Activated CD4-positive, alpha-beta T cell treated with anti-CD3 and anti-CD28 coated beads, Interleukin-2, amount 50 U/mL, for 16 hours (primary cell): ENCODE results near the gene ITPRIP.

Source experiments
- DNase-seq: peaks from one replicate; pipeline ENCODE4 v3.0.0-alpha.2; 2020

Gene ITPRIP

DNA sequence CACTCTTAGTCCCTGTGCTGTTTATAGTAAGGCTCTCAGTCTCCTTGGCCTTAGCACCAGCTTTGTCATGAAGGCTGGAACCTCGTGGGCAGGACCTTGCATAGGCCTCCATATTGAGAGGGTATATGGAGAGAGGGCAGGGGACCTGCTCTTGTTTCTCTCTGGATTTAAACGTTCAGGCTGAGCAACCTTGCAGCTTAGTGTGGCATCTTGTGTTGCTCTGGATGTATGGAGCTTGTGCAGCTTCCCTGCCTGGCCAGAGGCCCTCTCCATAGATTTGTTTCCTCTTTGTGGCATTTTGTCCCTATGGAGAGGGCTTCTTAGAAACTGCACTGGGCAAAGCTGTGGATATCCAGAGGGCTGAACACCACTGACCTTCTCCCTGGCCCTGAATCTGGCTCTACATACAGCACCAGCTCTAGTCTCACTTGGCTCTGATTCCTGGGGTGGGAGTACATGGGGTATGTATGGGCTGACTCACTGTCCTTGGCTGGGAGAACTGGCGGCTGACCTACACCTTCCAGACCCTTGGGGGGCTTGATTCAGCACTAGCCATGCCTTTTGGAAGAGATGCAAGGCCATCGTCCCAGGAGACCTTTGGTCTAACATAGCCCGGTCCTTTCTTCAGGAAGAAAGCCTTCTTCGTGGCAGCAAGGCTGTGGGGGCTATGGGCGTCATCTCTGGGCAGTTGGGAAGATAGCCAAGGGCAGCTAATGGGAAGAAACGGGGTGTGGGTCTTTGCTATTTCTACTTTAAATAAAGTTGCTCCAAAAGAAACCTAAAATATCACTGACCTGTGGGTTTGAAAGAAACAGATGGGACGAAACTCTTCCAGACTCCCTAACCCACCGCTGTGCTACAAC, 30.5 kb downstream of the ITPRIP start:
- DNase-seq, result no peak

DNA sequence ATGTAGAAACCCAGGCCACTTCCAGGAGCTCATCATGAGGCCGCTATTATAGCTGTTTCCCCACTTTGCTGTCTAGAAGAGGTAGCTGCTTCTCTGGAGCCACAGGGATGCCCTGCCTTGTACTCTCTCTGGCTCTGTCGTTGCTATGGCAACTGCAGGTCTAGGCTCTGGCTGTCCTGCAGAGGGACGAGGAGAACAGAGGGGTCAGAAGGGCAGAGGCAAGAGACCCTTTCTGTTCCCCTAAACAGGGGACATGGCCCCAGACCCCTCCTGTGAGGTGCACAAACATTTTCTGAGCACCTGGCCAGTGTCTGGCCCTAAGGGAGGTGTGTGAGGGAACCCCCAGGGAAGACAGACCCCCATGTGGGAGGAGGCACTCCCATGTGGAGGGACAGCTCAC, 31.4 kb downstream of the ITPRIP start:
- no peak for DNase-seq

DNA sequence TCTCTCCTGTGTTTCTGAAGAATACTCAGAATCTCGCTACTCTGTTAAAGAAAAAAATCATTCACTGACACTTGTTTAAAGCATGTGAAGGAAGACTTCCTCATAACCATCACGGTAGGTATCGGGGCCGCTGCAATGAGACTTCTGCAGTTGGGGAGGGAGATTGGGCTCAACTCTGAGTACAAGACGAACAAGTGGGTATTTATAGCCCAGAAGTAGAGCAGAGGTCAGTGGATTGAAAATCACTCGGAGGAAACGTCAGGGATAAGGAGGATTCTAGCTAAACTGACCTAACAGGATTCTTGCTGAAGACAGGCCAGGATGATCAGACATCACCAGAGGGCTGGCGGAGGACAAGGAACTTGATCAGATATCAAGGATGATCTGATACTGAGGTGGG, 33.3 kb downstream of the ITPRIP start:
- no peak for DNase-seq

DNA sequence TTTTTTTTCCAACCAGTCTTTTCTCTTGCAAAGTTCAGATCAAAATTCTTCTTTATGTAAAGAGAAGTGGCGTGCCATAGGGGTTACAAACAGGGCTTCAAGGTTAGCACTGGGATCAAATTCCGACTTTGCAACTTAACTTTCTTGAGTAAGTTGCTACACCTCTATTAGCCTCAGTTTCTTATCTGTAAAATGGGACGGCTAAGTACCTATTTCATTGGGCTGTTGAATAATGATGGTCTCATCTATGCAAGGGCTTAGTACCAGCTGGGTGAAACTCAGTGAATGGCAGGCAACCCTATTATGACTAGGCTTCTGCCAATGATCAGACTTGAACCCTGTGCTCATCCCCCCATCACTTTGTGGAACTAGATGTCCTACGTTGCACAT, 33.9 kb downstream of the ITPRIP start:
- no peak for DNase-seq

DNA sequence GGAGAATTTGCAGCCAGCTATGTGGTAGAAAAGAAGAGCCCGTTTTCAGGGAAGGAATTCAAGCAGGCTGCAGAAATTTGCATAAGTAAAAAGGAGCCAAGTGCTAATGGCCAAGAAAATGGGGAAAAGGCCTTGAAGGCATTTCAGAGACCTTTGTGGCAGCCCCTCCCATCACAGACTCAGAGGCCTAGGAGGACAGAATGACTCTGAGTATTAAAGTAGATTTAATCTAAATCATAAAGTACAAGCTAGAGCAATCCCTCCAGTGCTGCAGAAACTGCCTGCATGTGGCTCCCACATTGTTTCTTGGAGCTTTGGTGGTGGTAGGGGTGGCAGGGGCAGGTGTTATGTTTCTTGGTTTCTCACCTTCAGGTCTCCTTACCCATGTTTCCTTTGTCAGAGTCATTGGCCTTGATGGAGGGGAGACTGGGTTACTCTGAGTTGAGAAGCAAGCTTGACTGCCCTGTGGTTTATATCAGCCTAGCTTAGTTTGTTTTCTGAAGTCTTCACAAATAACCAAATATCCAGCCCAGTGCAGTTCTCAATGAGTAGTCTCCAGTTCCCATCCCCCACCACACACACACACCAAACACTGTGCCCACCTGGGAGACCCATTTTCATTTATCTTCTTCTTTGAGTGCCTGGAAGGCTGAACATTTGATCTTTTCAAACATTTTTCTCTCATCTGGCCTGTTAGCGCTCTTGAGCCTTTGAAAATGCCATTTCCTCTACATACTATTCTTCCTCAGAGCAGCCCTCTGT, 34.5 kb downstream of the ITPRIP start:
- no peak for DNase-seq

DNA sequence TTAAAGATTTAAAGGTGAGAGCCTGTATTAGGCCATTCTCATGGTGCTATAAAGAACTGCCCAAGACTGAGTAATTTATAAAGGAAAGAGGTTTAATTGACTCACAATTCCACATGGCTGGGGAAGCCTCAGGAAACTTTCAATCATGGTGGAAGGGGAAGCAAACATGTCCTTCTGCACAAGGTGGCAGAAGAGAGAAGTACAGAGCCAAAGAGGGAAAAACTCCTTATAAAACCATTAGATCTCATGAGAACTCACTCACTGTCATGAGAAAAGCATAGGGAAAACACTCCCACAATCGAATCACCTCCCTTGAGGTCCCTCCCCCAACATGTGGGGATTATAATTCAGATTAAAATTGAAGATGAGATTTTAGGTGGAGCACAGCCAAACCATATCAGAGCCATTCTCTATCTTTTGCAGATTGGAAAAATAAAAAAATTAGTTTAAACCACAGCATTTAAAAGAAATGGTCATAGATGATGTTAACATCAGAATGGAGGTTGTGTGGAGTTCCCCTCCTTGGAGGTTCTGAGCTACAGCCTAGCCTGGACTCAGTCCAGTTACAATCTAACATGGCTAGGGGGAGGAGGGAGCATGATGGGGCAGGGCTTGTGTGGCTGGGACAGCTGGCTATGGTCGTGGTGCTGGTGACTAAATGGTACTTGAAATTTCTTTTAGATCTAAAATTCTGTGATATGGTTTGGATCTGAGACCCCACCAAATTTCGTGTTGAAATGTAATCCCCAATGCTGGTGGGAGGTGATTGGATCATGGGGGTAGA, 36.2 kb downstream of the ITPRIP start:
- DNase-seq, result no peak

DNA sequence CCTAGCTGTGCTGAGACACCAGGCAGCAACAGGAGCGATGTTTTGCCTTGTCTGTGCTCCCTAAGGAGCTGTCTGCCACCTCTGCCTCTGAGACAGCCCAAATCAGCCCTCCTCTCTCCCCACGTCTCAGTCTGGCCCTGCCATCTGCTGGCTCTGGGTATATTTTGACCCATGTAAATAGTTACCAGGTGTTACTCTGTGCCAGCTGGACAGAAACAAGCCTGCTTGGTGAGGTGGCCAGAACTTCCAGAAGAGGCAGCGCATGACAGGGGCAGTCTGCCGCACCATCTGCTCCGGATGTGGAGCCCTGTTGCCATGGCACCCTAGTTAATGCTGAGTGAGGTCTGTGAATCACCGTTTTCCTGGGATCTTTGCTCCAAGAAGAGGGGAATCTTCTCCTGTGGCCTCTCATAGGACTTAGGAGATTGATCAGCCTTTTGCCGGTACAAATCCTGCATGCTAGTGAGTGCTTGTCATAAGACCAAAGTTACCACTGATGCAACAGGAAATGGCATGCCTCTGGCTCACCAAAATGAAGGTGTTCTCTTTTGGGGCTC, 37.5 kb downstream of the ITPRIP start:
- peak; percentile 29 for DNase-seq

DNA sequence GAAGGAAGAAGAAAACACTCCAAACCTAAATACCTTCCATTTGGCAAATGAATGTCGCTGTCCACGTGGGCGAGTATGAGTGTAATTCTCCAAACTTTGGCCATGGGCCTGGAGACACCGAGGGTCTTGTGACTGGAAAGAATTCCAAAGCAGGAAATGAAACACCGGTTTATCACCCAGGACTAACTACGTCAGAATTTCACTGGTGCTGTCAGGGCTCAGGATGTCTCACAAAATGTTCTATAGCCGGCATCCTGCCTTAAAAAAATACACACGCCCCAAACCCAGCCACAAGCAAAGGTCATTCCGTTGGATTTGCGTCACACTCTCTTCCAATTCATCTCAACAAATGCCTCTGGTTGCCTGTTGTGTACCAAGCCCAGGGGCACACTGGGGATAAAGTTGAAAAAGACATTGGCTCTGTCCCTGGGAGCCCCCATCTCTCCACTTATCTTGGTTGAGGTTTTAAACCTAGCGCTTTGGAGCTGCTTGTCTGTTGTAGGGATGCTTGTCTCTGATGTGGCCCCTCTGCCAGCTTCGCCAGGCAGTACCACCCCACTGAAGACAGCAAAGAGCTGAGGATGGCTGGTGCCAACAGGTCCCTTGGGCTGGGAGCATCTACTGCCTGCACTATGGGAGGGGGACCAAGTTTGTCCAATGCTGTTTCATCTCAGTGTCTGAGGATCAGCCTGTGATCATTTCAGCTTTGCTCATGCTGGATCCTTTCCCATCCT, 38.1 kb downstream of the ITPRIP start:
- DNase-seq, result no peak

DNA sequence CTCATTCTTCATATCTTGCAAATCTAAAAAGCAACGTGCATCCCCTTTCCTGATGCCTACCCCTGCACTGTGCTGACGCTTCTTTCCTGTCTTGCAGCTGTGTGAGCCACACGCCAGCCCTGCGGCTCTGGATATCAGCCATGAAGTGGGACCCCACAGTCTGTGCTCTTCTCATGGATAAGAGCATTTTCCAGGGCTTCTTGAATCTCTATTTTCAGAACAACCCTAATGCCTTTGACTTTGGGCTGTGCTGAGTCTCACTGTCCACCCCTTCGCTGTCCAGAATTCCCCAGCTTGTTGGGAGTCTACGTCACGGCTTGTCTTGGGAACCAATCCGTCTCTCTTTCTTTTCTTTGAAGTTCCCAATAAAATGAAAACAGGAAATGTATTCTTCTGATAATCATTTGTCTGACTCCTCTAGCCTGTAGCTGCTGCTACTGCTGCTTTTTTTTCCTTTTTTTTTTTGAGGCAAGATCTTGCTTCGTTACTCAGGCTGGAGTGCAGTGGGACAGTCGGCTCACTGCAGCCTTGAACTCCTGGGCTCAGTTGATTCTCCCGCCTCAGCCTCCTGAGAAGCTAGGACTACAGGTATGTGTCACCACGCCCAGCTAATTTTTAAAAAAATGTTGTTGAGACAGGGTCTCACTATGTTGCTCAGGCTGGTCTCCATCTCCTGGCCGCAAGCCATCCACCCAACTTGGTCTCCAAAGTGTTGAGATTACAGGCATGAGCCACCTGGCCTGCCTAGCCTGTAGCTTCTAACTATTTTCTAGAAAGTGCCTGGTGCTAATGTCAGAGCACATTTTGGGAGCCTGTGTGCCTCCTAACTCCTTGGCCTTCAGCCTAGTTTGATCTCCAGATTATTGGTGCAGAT, 39.0 kb downstream of the ITPRIP start:
- no peak for DNase-seq

DNA sequence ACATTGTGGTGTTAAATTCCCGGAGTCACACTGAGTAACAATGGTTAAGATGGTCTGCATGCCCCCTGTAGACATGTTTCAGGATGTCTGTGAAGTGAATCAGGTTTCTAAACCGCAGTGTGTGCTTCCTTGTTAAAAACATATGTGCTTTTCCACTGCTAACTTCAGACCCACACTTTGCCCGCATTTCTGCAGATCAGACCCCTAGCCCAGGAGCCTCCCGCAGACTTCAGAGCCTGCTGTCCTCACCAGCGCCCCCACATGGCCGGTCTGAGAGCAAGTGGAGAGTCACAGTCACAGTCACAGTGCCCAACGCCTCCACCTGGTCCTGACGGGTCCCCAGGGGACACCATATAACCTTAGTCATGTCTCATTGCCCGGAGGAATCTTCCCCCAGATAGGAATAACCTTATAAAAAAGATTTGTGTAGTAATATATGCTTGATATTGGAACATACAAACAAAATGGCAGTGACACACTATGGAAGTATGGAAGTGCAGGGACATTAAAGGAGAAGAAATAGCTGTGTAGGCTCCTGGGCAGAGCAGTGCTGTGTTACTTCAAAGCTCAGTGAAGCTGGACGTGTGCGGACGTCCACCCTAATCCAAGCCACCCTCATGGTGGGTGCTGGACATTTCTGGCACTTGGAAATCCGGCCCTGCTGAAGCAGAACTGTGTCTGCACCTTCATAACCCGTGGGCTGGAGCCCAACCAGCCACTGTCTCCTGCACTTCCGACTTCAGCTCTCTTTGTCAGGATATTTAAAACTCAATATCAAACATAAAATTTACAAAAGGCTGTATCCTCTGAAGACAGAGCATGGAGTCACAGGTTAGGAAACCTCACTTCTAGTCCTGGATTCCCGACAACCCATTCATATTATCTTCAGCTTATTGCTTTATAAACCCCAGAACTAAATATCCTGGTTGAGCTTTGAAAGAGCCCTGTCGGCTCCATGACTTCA, 40.3 kb downstream of the ITPRIP start:
- peak; percentile 23 for DNase-seq

DNA sequence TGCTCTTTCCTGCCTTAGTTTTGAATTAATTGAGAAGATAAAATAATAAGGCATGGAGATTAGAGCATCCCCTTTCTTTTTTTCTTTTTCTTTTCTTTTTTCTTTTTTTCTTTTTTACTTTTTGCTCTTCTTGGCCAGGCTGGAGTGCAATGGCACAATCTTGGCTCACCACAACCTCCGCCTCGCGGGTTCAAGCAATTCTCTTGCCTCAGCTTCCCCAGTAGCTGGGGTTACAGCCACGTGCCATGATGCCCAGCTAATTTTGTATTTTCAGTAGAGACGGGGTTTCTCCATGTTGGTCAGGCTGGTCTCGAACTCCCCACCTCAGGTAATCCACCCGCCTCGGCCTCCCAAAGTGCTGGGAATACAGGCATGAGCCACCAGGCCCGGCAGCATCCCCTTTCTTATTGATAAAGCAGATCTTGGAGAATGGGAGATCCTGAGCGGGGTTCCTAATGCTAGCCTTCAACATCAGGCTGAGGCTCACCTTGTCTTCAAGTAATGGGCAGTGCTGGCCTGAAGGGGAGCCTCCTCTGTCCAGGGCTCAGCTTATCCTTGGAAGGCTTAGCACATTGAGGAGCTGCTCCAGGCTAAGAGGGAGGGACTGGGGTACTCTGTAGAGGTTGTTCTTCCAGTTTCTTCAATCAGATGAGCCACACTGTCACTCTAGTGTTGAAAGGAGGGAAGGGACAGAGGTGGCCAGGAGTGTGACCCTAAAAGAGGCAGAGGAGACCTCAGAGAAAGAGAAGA, 41.4 kb downstream of the ITPRIP start:
- no peak for DNase-seq

DNA sequence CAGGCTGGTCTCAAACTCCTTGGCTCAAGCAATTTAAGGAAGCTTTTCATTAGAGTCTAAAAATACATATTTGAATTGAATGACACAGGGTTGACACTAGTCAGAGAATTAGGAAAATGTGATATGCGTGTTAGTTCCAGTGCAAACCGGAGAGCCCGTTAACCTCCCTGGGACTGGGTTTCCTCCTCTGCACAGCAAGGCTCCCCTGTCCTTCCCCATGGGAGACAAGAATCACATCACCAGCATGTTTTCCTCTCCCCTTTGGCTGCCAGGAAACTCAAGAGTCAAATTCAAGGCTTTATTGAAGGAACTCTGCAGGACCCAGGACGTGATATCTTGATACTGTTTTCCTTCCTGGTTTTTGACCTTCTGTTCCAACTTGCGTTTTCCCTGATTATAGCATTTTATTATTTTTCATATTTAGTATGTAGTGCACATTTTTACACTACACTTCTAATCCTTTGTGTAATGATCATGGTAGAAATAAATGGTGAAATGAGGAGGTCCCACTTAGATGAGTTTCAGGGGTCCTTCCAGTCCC, 44.4 kb downstream of the ITPRIP start:
- no peak for DNase-seq

DNA sequence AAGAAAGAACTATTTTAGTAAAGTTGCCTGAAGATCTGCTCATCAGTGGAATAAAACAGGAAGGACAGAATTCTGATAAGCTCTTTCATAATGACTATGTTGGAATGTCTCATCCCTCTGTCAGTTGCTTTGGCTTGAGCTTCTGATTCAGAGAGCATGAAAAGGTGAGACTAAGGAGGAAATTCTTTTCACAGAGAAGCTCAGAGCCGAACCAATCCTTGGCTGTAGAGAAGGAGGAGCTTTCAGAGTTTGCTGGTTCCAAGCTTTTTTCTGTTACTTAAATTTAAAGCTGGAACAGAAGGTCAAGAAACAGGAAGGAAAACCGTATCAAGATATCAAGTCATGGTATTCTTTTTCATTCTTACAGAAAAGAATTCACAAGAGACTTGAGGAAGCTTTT, 45.3 kb downstream of the ITPRIP start:
- DNase-seq, result no peak

DNA sequence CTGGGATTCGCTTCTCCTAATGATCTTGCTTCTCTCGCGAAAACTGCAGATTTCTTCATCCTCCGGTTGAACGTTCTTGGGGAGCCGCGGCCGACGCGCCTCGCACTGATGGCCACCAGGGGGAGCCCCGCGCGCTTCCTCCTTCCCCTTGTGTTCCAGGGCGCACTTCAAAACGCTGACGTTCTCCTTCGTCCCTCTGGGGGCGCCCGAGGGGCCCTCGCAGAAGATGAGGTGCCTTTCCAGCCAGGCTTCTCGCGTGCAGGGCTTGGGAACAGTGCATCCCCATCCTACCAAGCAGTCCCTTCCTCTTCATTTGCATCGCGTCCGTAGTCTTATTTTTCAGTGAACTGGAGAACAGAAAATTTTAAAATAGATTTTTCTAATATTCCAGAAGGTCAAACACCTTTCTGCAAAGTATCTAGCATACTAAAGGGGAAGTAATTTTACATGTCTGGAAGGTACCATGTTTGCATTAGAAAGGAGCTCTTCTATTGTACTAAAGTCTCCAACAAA, 46.8 kb downstream of the ITPRIP start:
- peak; percentile 90 for DNase-seq

DNA sequence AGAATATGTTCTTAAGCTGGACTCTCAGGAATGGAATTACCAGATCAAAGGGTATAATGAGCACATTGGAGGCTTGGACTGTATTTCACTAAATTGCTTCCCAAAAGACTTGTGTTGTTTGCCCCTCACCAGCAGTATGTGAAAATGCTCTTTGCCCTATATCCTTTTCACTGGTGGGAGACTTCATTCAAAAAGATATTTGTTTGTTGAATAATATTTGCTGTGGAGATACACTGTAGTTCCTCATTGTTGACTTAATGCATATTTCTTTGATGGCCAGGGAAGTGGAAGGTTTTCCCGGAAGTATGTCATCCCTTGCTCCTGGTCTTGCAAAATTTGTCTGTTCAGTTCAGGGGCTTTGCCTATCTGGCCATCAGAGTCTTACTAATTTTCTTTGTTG, 49.9 kb downstream of the ITPRIP start:
- DNase-seq, result no peak

DNA sequence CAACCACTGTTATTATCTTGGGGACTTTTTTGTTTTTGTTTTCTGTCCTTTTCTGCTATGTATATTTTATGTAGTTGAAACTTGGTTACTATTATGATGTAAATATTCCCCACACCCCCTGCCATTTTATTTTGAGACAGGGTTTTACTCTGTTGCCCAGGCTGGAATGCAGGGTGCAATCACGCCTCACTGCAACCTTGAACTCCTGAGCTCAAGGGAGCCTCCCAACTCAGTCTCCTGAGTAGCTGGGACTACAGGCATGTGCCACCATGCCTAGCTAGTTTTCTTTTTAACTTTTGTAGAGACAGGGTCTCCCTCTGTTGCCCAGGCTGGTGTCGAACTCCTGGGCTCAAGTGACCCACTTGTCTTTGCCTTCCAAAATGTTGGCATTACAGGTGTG, 51.3 kb downstream of the ITPRIP start:
- no peak for DNase-seq

DNA sequence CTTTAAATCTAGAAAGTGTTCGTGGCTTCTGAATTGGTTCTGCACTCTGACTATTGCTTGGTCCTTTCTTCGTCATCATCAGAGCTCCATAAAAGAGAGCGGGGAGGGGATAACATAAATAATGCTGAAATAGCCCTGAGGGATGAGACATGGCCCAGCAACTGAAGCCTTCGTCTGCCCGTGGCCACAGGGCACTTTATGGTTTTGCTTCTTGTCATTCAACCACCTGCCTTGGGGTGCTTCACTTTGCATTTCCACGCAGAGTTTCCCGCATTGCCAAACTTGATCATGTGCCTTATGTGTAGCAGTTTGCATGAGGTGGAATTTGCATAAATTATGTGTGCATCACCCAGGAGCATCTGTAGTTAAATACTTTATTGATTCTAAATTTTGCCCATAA, 53.4 kb downstream of the ITPRIP start:
- DNase-seq, result no peak

DNA sequence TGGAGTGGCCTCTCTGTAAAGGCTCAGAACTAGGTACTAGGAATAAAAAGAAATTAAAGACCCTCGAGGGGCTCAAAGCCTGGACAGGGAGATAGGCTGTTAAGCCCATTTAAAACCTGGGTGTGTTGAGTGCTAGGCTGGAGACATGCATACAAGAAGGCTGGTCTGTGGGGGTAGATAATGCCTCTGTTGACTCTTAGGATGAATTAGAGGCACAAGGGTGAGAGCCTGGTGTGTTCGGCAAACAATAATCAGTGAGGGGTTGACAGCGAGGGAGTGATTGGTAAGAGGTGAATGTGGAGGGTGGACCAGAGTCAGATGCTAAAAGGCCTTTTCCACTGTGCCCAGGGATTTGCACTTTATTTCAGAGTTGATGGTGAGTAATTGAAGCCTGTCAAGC, 56.6 kb downstream of the ITPRIP start:
- no peak for DNase-seq
